CD14-positive monocyte (primary cell): ENCODE results near the gene CRYBA4. TPM values are rescaled to one million over a fixed set of nuclear protein-coding genes. Genes with fewer than 3 reads are reported as not detected.

Experiments used
- DNase-seq, 3 donors: peaks; one replicate each; pipeline ENCODE4 v3.0.0-alpha.2; 2011 to 2022
- H2AFZ ChIP-seq: 2 replicates; pipeline ENCODE4 v1.6.0; 2012; ENCODE audit warnings: mild to moderate bottlenecking, low read depth, low read length, inconsistent platforms; ENCODE audit not compliant: insufficient read depth, poor library complexity, severe bottlenecking
- H3K27ac ChIP-seq, 2 donors: 1 replicate in 1 of 2; 2 replicates in 1 of 2; pipeline ENCODE4 v1.5.1; 2012 to 2013; ENCODE audit warnings: low read length in 2 of 2, control low read depth in 1 of 2, inconsistent platforms in 1 of 2, low read depth in 1 of 2, mild to moderate bottlenecking in 1 of 2
- H3K27me3 ChIP-seq, 2 donors: one replicate each; pipeline versions ENCODE4 v1.6.0 to v1.6.1; 2011 to 2013; ENCODE audit warnings: low read length in 2 of 2; ENCODE audit not compliant: control insufficient read depth in 2 of 2, insufficient read depth in 2 of 2
- H3K36me3 ChIP-seq, 2 donors: replicated peaks in 1 of 2; 1 replicate in 1 of 2; 2 replicates in 1 of 2; pipeline versions ENCODE4 v1.5.1 to v1.6.1; 2012 to 2013; ENCODE audit warnings: low read length in 2 of 2, control low read depth in 1 of 2, inconsistent platforms in 1 of 2, mild to moderate bottlenecking in 1 of 2; ENCODE audit not compliant: insufficient read depth in 2 of 2, control insufficient read depth in 1 of 2
- H3K4me1 ChIP-seq, 2 donors: 1 replicate in 1 of 2; 2 replicates in 1 of 2; pipeline versions ENCODE4 v1.5.1 to v1.6.1; 2012 to 2013; ENCODE audit warnings: low read length in 2 of 2, control low read depth in 1 of 2, inconsistent platforms in 1 of 2, mild to moderate bottlenecking in 1 of 2, moderate library complexity in 1 of 2; ENCODE audit not compliant: insufficient read depth in 2 of 2, control insufficient read depth in 1 of 2
- H3K4me2 ChIP-seq: replicated peaks from 2 replicates; pipeline ENCODE3; 2012; ENCODE audit warnings: low read length, moderate library complexity, mild to moderate bottlenecking; ENCODE audit not compliant: poor library complexity, severe bottlenecking; ENCODE audit errors: extremely low read depth
- H3K4me3 ChIP-seq, 3 experiments: fragments of 200-600 bp in 1 of 3; sonication (generic) in 1 of 3; replicated peaks in 1 of 3; 1 replicate in 2 of 3; 2 replicates in 1 of 3; pipeline ENCODE4 v1.5.1; 2011 to 2013; ENCODE audit warnings: low read length in 3 of 3, mild to moderate bottlenecking in 3 of 3, control low read depth in 2 of 3, low read depth in 2 of 3, inconsistent platforms in 1 of 3, moderate library complexity in 1 of 3
- H3K79me2 ChIP-seq: 2 replicates; pipeline ENCODE4 v1.6.0; 2012; ENCODE audit warnings: mild to moderate bottlenecking, control low read depth, inconsistent platforms, low read length, moderate library complexity; ENCODE audit not compliant: insufficient read depth
- H3K9ac ChIP-seq: 2 replicates; pipeline ENCODE4 v1.6.0; 2017; ENCODE audit warnings: low read length, mild to moderate bottlenecking; ENCODE audit not compliant: insufficient read depth, poor library complexity, severe bottlenecking
- H3K9me3 ChIP-seq, 2 donors: replicated peaks in 1 of 2; 1 replicate in 1 of 2; 2 replicates in 1 of 2; pipeline versions ENCODE4 v1.5.1 to v1.6.1; 2012 to 2013; ENCODE audit warnings: low read length in 2 of 2, control low read depth in 1 of 2; ENCODE audit not compliant: control insufficient read depth in 1 of 2, insufficient read depth in 1 of 2
- H4K20me1 ChIP-seq: 2 replicates; pipeline ENCODE4 v1.6.0; 2012; ENCODE audit warnings: mild to moderate bottlenecking, low read length, control low read depth, moderate library complexity; ENCODE audit not compliant: insufficient read depth
- H3K27ac Mint-ChIP-seq, 7 donors: one replicate each; pipeline ENCODE4 v1.8.0; 2020; ENCODE audit warnings: mild to moderate bottlenecking in 7 of 7, mixed read lengths in 7 of 7, moderate library complexity in 6 of 7, inconsistent platforms in 2 of 7
- H3K27me3 Mint-ChIP-seq, 3 donors: one replicate each; pipeline ENCODE4 v1.8.0; 2021 to 2022; ENCODE audit warnings: low read depth in 3 of 3, mild to moderate bottlenecking in 3 of 3, mixed read lengths in 3 of 3, moderate library complexity in 3 of 3, inconsistent platforms in 1 of 3
- H3K36me3 Mint-ChIP-seq, 2 donors: one replicate each; pipeline ENCODE4 v1.8.0; 2020; ENCODE audit warnings: mixed read lengths in 2 of 2, inconsistent platforms in 1 of 2, mild to moderate bottlenecking in 1 of 2
- H3K4me1 Mint-ChIP-seq: one replicate; pipeline ENCODE4 v1.8.0; 2020; ENCODE audit warnings: mild to moderate bottlenecking, mixed read lengths
- H3K4me3 Mint-ChIP-seq, 2 donors: one replicate each; pipeline ENCODE4 v1.8.0; 2020; ENCODE audit warnings: mild to moderate bottlenecking in 2 of 2, mixed read lengths in 2 of 2, moderate library complexity in 1 of 2
- H3K9me3 Mint-ChIP-seq, 7 donors: one replicate each; pipeline ENCODE4 v1.8.0; 2020 to 2022; ENCODE audit warnings: mixed read lengths in 7 of 7, mild to moderate bottlenecking in 6 of 7, moderate library complexity in 6 of 7, inconsistent platforms in 2 of 7
- WGBS: methylation state at CpG from one replicate; pipeline ENCODE4 v1.1.5; 2013; ENCODE audit warnings: missing lambda C conversion rate; ENCODE audit not compliant: insufficient coverage; 5-methylcytosine and 5-hydroxymethylcytosine counted together
- intact Hi-C, 2 donors: fragments of 100-400 bp; cut with micrococcal nuclease; formaldehyde crosslinking; loops; one replicate each; pipeline versions ENCODE4 v1.15.0 to v1.15.1; 2023
- polyA plus RNA-seq, 3 donors: library from polyadenylated mRNA; depleted of rRNA in 1 of 3; unstranded in 2 of 3; stranded (reverse) in 1 of 3; fragments of 300-500 nt in 2 of 3; fragments of >200 nt in 1 of 3; fragmentation: Illumina TruSeq in 2 of 3; gene quantifications; 1 replicate in 2 of 3; 2 replicates in 1 of 3; pipeline ENCODE4 v1.2.3, GENCODE V29; 2012 to 2021
- TF ChIP-seq, protein P1 (sequence below): fragments of 200-600 bp; IDR thresholded peaks from one replicate; pipeline ENCODE4 v1.8.0; 2022; ENCODE audit warnings: antibody characterized with exemption, mild to moderate bottlenecking

The CRYBA4 gene
- polyA plus RNA-seq, 3 donors = not detected

DNA sequence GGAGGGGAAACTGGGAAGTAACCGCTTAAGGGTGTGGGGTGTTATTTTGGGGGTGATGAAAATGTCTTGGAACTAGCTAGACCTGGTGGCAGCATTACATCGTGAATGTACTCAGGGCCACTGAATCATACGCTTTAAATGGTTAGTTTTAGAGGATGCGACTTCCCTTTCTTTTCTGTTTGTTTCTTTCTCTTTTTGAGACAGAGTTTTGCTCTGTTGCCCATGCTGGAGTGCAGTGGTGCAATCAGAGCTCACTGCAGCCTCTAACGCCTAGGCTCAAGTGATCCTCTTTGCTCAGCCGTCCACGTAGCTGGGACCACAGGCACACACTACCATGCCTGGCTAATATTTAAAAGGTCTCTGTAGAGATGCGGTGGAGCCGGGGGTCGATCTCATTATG lies 30.1 kb downstream of the CRYBA4 start:
- TF ChIP-seq, protein P1, sequence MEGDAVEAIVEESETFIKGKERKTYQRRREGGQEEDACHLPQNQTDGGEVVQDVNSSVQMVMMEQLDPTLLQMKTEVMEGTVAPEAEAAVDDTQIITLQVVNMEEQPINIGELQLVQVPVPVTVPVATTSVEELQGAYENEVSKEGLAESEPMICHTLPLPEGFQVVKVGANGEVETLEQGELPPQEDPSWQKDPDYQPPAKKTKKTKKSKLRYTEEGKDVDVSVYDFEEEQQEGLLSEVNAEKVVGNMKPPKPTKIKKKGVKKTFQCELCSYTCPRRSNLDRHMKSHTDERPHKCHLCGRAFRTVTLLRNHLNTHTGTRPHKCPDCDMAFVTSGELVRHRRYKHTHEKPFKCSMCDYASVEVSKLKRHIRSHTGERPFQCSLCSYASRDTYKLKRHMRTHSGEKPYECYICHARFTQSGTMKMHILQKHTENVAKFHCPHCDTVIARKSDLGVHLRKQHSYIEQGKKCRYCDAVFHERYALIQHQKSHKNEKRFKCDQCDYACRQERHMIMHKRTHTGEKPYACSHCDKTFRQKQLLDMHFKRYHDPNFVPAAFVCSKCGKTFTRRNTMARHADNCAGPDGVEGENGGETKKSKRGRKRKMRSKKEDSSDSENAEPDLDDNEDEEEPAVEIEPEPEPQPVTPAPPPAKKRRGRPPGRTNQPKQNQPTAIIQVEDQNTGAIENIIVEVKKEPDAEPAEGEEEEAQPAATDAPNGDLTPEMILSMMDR = no peak
- no peak overlapping the region for H3K4me3 Mint-ChIP-seq
- no peak overlapping the region for H3K4me2 ChIP-seq

DNA sequence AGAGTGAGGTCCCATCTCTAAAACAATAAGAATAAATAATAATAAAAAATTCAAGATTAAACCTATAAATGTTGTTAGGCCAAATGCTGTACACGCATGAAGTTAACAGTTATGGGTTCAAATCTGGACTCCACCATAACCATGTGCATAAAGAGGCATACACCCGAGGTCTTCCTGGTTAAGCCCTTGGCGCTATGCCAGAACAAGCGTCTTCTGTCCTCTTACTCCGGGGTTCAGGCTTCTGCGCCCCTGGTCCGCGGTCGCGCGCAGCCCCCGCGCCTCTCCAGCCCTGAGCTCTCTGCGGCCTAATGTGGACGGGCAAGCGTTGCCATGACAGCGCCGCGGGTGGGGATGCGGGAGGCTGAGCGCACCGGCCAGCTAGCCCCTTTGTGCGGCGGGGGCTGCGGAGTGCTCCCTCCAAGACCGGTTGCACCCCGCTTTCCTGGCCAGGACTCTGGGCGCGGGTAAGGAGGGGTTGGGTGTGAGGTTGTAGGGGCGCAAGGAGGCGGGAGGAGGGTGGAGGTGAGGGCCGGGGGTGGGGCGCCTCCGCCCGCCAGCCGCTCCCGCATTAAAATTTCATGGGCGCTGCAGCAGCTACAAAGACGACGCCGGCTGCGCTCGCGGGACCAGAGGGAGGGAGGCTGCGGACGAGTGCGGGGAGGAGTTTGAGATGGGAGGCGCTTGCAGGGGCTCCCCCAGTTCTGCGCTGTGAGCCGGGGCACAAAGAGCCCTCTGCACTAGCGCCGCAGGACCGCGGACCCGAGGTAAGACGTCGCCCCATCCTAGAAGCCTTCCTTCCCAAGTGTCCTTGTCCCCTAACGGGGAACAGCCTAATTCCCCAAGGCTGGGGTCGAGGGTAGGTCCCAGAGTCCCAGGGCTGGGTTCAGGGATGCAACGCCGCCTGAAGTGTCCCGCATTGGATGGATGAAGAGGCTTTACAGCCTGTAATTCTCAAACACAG lies 35.4 kb downstream of the CRYBA4 start, which contains the start of gene MIAT:
Gene MIAT (plus strand): TSS at position 698 of the 961 bp plus-strand sequence.
- Histone ChIP-seq H3K36me3 (no peaks in the 10 kb centered on the region), H3K9me3 (peaks cover 0 to 3% of the 10 kb centered on the region in 2 donors), H3K27ac (no peak within 1 kb of the TSS), H3K4me2 (peak within 1 kb of the TSS; percentile 80), H2AFZ (peak within 1 kb of the TSS; percentile 78), H3K9ac (no peak within 1 kb of the TSS), H3K27me3 (peaks cover 18 to 28% of the 10 kb centered on the region in 2 donors), H3K4me1 (peaks cover 30 to 35% of the 10 kb centered on the region in 2 donors), H4K20me1 (no peaks in the 10 kb centered on the region), H3K4me3 (peak within 1 kb of the TSS in 2 of 3 experiments; percentile 22 to 68), H3K79me2 (no peaks in the 10 kb centered on the region)
- intact Hi-C loops = loop anchor here in 1 of 2 donors (10.0 kb wide), 1 partner anchor 262 kb away; no protein-coding TSS in a partner anchor
- Mint-ChIP-seq H3K27ac (peak within 1 kb of the TSS in 1 of 7 donors; percentile 68), H3K4me1 (peaks cover 41% of the 10 kb centered on the region), H3K27me3 (peaks cover 35 to 43% (median 41%) of the 10 kb centered on the region in 3 donors), H3K9me3 (peaks cover 0 to 7% (median 0%) of the 10 kb centered on the region in 7 donors), H3K4me3 (peak within 1 kb of the TSS; percentile 83 to 93), H3K36me3 (peaks cover 0 to 2% of the 10 kb centered on the region in 2 donors)
- TF ChIP-seq, protein P1 = no peak
- peak in 1 of 3 donors; percentile 27 for DNase-seq
- WGBS = under 1% methylated on average over 54 of the region's 62 CpGs

More for the DNA sequence above, 30.1 kb downstream of the CRYBA4 start:
- peaks cover 39 to 43% of the 10 kb centered on the region in 2 donors for H3K4me1 ChIP-seq
- H3K4me3 ChIP-seq = no peak overlapping the region
- Mint-ChIP-seq H3K27ac (peak overlapping the region in 6 of 7 donors; percentile 15 to 72 (median 45)), H3K9me3 (peaks cover 0 to 3% (median 0%) of the 10 kb centered on the region in 7 donors), H3K4me1 (peaks cover 52% of the 10 kb centered on the region), H3K36me3 (no peaks in the 10 kb centered on the region), H3K27me3 (peaks cover 13 to 17% (median 14%) of the 10 kb centered on the region in 3 donors)
- no peak for DNase-seq
- no peaks in the 10 kb centered on the region for H3K79me2 ChIP-seq
- intact Hi-C loops = loop anchor here in 1 of 2 donors (10.0 kb wide), 1 partner anchor 257 kb away; no protein-coding TSS in a partner anchor
- WGBS = 55% methylated on average over 5 of the region's 10 CpGs
- H2AFZ ChIP-seq = no peak overlapping the region
- peaks cover 3 to 9% of the 10 kb centered on the region in 2 donors for H3K27me3 ChIP-seq
- no peaks in the 10 kb centered on the region for H4K20me1 ChIP-seq
- no peaks in the 10 kb centered on the region for H3K9me3 ChIP-seq
- no peak overlapping the region for H3K9ac ChIP-seq
- H3K36me3 ChIP-seq = no peaks in the 10 kb centered on the region
- H3K27ac ChIP-seq = peak overlapping the region in 1 of 2 donors; percentile 23
